Measurements from ENCODE around the gene TP53TG3B.
"Not testable (repeated sequence)": the region's sequence is repeated elsewhere in the genome, so short reads cannot be mapped to it uniquely, and the experiment has no call there.

The TP53TG3B gene, protein sequence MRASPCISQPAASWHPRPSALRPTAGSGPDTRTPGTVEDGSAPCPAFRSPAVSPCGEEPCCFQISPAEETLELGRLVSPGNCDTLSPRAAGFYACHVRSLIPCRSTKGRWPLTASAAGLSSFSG

DNA sequence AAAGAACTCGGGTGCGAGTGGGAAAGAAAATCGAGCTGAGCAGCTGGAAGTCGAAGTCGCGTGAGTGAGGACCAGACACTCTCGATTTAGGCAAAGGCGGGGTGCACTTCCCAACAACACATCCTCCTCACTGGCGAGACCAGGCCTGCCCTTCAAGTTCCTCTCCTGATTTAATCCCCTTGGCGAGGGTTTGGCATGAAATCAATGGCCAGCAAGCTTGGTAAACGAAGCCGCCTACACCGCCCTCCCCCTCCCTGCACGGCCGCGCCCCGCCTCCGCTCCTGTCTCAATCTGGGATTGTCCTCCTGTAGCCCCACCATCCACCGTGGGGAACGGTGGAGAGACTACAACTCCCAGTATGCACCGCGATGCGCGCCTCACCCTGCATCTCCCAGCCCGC lies at the start of gene TP53TG3B:
Gene TP53TG3B (plus strand): TSS at position 301 of the 400 bp plus-strand sequence. CDS start 68 bp downstream, at position 369.
- DNase-seq, result not testable (repeated sequence)

DNA sequence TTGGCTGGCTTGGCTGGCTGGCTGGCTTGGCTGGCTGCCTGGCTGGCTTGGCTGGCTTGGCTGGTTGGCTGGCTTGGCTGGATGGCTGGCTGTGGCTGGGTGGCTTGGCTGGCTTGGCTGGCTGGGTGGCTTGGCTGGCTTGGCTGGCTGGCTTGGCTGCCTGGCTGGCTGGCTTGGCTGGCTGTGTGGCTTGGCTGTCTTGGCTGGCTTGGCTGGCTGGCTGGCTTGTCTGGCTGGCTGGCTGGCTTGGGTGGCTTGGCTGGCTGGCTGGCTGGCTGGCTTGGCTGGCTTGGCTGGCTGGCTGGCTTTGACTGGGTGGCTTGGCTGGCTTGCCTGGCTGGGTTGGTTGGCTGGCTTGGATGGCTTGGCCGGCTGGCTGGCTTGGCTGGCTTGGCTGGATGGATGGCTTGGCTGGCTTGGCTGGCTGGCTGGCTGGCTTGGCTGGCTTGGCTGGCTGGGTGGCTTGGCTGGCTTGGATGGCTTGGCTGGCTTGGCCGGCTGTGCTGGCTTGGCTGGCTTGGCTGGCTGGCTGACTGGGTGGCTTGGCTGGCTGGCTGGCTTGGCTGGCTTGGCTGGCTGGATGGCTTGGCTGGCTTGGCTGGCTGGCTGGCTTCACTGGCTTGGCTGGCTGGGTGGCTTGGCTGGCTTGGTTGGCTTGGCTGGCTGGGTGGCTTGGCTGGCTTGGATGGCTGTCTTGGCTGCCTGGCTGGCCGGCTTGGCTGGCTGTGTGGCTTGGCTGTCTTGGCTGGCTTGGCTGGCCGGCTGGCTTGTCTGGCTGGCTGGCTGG lies 24.2 kb upstream of the TP53TG3B start:
- DNase-seq, result peak; percentile 33

DNA sequence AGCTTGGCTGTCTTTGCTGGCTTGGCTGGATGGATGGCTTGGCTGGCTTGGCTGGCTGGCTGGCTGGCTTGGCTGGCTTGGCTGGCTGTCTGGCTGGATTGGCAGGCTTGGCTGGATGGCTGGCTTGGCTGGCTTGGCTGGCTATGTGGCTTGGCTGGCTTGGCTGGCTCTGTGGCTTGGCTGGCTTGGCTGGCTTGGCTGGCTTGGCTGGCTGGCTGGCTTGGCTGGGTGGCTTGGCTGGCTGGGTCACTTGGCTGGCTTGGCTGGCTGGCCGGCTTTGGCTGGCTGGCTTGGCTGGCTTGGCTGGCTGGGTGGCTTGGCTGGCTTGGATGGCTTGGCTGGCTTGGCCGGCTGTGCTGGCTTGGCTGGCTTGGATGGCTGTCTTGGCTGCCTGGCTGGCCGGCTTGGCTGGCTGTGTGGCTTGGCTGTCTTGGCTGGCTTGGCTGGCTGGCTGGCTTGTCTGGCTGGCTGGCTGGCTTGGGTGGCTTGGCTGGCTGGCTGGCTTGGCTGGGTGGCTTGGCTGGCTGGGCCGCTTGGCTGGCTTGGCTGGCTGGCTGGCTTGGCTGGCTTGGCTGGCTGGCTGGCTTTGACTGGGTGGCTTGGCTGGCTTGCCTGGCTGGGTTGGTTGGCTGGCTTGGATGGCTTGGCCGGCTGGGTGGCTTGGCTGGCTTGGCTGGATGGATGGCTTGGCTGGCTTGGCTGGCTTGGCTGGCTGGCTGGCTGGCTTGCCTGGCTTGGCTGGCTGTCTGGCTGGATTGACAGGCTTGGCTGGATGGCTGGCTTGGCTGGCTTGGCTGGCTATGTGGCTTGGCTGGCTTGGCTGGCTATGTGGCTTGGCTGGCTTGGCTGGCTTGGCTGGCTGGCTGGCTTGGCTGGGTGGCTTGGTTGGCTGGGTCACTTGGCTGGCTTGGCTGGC lies 22.8 kb upstream of the TP53TG3B start:
- DNase-seq, result peak; percentile 35

DNA sequence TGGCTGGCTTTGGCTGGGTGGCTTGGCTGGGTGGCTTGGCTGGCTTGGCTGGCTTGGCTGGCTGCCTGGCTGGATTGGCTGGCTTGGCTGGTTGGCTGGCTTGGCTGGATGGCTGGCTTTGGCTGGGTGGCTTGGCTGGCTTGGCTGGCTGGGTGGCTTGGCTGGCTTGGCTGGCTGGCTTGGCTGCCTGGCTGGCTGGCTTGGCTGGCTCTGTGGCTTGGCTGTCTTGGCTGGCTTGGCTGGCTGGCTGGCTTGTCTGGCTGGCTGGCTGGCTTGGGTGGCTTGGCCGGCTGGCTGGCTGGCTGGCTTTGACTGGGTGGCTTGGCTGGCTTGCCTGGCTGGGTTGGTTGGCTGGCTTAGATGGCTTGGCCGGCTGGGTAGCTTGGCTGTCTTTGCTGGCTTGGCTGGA lies 22.1 kb upstream of the TP53TG3B start:
- peak; percentile 29 for DNase-seq

DNA sequence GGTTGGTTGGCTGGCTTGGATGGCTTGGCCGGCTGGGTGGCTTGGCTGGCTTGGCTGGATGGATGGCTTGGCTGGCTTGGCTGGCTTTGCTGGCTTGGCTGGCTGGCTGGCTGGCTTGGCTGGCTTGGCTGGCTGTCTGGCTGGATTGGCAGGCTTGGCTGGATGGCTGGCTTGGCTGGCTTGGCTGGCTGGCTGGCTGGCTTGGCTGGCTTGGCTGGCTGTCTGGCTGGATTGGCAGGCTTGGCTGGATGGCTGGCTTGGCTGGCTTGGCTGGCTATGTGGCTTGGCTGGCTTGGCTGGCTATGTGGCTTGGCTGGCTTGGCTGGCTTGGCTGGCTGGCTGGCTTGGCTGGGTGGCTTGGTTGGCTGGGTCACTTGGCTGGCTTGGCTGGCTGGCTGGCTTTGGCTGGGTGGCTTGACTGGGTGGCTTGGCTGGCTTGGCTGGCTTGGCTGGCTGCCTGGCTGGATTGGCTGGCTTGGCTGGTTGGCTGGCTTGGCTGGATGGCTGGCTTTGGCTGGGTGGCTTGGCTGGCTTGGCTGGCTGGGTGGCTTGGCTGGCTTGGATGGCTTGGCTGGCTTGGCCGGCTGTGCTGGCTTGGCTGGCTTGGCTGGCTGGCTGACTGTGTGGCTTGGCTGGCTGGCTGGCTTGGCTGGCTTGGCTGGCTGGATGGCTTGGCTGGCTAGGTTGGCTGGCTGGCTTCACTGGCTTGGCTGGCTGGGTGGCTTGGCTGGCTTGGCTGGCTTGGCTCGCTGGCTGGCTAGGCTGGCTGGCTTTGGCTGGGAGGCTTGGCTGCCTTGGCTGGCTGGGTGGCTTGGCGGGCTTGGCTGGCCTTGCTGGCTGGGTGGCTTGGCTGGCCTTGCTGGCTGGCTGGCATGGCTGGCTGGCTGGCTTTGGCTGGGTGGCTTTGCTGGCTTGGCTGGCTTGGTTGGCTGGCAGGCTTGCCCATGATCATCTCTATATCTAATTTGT lies 21.3 kb upstream of the TP53TG3B start:
- peak; percentile 47 for DNase-seq
